ENCODE measurements around the gene OAT. TPM values are rescaled to one million over a fixed set of nuclear protein-coding genes. Genes with fewer than 3 reads are reported as not detected.

OAT gene
- total and polyA plus RNA-seq, 7 experiments from 2014 or later: 29.6 to 80.0 (median 44.6) TPM

- no peaks in the 10 kb centered on the region for H3K9me3 ChIP-seq (ENCODE audit: control insufficient read depth in 2 of 3, low read length in 3 of 3)
- H3K36me3 Mint-ChIP-seq: peaks cover 0 to 43% (median 26%) of the 10 kb centered on the region in 5 donors
- H3K27me3 Mint-ChIP-seq: no peaks in the 10 kb centered on the region
- no peak overlapping the region for H3K27ac Mint-ChIP-seq
- ChIA-PET POLR2A (interaction anchor here (0.6 kb wide), 1 partner anchor 12 kb away, joined by 3 read pairs; no protein-coding TSS in a partner anchor), CTCF (no interaction called here)
- H3K27me3 ChIP-seq (ENCODE audit: control insufficient read depth in 2 of 2, insufficient read depth in 2 of 2, low read length in 2 of 2): no peaks in the 10 kb centered on the region
- H3K36me3 ChIP-seq (ENCODE audit: control insufficient read depth in 2 of 3, insufficient read depth in 3 of 3, low read length in 3 of 3): peaks cover 0 to 16% (median under 1%) of the 10 kb centered on the region in 3 experiments
- no peak for ATAC-seq
- H3K27ac ChIP-seq (ENCODE audit: low read depth, low read length): no peak overlapping the region
- no peak overlapping the region for H3K4me3 ChIP-seq (ENCODE audit: low read length)
- no peaks in the 10 kb centered on the region for H3K9me3 Mint-ChIP-seq
- no peak for DNase-seq
- intact Hi-C loops (cut with micrococcal nuclease): loop anchor here (10.0 kb wide), 2 partner anchors 235 to 335 kb away; partner anchors contain the start of gene FAM53B (in 1 of the 2)
- H3K4me3 Mint-ChIP-seq: no peak overlapping the region
- peaks cover 0 to 14% (median 10%) of the 10 kb centered on the region in 7 donors for H3K4me1 Mint-ChIP-seq
- H3K4me1 ChIP-seq (ENCODE audit: control insufficient read depth in 2 of 2, insufficient read depth in 2 of 2, low read length in 2 of 2): peaks cover 0 to 5% of the 10 kb centered on the region in 2 donors
Observed at GRCh38 chr10:124409696-124410095, 9.0 kb downstream of the OAT start.

DNA sequence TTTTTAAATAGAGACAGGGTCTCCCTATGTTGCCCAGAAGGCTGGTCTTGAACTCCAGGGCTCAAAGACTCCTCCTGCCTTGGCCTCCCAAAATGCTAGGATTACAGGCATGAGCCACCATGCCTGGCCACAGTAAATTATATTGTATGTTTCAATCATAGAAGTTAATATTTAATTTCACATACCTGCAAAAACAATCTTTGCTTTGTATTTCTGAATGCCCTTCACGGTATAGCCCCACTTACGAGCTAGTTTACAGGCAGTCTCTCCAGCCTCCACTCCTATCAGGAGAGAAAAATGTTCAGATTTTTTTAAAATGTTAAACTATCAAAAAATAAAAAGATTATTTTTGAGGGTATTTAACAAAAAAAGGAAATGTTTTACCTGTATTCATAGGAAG is 10.4 kb downstream of the OAT start:
- no peaks in the 10 kb centered on the region for H3K27me3 ChIP-seq (ENCODE audit: control insufficient read depth in 2 of 2, insufficient read depth in 2 of 2, low read length in 2 of 2)
- no peak for ATAC-seq
- H3K4me1 ChIP-seq (ENCODE audit: control insufficient read depth in 2 of 2, insufficient read depth in 2 of 2, low read length in 2 of 2): peaks cover 0 to 7% of the 10 kb centered on the region in 2 donors
- peaks cover 0 to 21% (median 4%) of the 10 kb centered on the region in 3 experiments for H3K36me3 ChIP-seq (ENCODE audit: control insufficient read depth in 2 of 3, insufficient read depth in 3 of 3, low read length in 3 of 3)
- H3K4me3 ChIP-seq (ENCODE audit: low read length): no peak overlapping the region
- Mint-ChIP-seq H3K4me3 (no peak overlapping the region), H3K27me3 (no peaks in the 10 kb centered on the region), H3K27ac (no peak overlapping the region), H3K36me3 (peaks cover 5 to 43% (median 31%) of the 10 kb centered on the region in 5 donors), H3K9me3 (no peaks in the 10 kb centered on the region), H3K4me1 (peaks cover 6 to 18% (median 12%) of the 10 kb centered on the region in 7 donors)
- CTCF ChIA-PET: interaction anchor here (0.7 kb wide), 2 partner anchors 16 to 19 kb away, joined by 3 read pairs; no protein-coding TSS in a partner anchor
- DNase-seq: no peak
- no peaks in the 10 kb centered on the region for H3K9me3 ChIP-seq (ENCODE audit: control insufficient read depth in 2 of 3, low read length in 3 of 3)
- POLR2A ChIA-PET: no interaction called here
- H3K27ac ChIP-seq (ENCODE audit: low read depth, low read length): no peak overlapping the region
- intact Hi-C loops (cut with micrococcal nuclease): no loop called here

DNA sequence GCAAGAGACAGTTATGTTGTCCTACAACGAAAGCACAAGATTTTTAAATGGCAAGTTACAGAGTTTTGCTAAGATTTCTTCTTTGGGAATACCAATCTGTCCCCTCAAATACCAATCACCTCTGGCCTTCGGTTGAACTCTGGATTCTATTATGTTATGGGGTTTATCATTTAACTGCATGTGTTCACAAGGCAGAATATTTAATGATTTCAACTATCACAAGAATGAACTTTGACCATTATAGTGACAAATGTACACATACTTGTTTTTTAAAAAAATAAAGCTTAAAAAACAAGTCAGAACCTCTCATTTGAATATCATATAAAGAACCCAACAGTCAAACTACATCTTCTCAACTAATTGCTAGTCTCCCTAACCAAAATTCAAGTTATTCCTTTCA is 11.3 kb downstream of the OAT start:
- Histone ChIP-seq H3K27ac (ENCODE audit: low read depth, low read length) (no peak overlapping the region), H3K4me3 (ENCODE audit: low read length) (no peak overlapping the region), H3K36me3 (ENCODE audit: control insufficient read depth in 2 of 3, insufficient read depth in 3 of 3, low read length in 3 of 3) (peaks cover 0 to 25% (median 4%) of the 10 kb centered on the region in 3 experiments), H3K27me3 (ENCODE audit: control insufficient read depth in 2 of 2, insufficient read depth in 2 of 2, low read length in 2 of 2) (no peaks in the 10 kb centered on the region), H3K4me1 (ENCODE audit: control insufficient read depth in 2 of 2, insufficient read depth in 2 of 2, low read length in 2 of 2) (peaks cover 0 to 10% of the 10 kb centered on the region in 2 donors), H3K9me3 (ENCODE audit: control insufficient read depth in 2 of 3, low read length in 3 of 3) (no peaks in the 10 kb centered on the region)
- ChIA-PET CTCF (no interaction called here), POLR2A (no interaction called here)
- peaks cover 5 to 47% (median 35%) of the 10 kb centered on the region in 5 donors for H3K36me3 Mint-ChIP-seq
- DNase-seq (no peak), ATAC-seq (no peak)
- H3K4me3 Mint-ChIP-seq: no peak overlapping the region
- no peaks in the 10 kb centered on the region for H3K27me3 Mint-ChIP-seq
- H3K27ac Mint-ChIP-seq: peak overlapping the region in 1 of 9 donors; percentile 28
- H3K9me3 Mint-ChIP-seq: no peaks in the 10 kb centered on the region
- H3K4me1 Mint-ChIP-seq: peaks cover 10 to 23% (median 13%) of the 10 kb centered on the region in 7 donors
- intact Hi-C loops (cut with micrococcal nuclease): no loop called here

GRCh38 chr10:124403548-124403947 is 15.2 kb downstream of the OAT start:
- H3K36me3 ChIP-seq (ENCODE audit: control insufficient read depth in 2 of 3, insufficient read depth in 3 of 3, low read length in 3 of 3): peaks cover 0 to 47% (median 4%) of the 10 kb centered on the region in 3 experiments
- DNase-seq: peak in 7 of 9 donors; percentile 49 to 74 (median 67)
- Mint-ChIP-seq H3K27ac (peak overlapping the region; percentile 28 to 95 (median 75)), H3K4me1 (peaks cover 8 to 11% (median 10%) of the 10 kb centered on the region in 7 donors), H3K36me3 (peaks cover 10 to 46% (median 29%) of the 10 kb centered on the region in 5 donors), H3K9me3 (no peaks in the 10 kb centered on the region), H3K4me3 (peak overlapping the region in 1 of 10 donors; percentile 38), H3K27me3 (no peaks in the 10 kb centered on the region)
- no peak overlapping the region for H3K4me3 ChIP-seq (ENCODE audit: low read length)
- peak; percentile 100 for ATAC-seq
- POLR2A ChIA-PET: interaction anchor here (0.6 to 1.2 kb wide), 4 partner anchors 12 to 59 kb away, joined by 3 to 4 read pairs (median 4); partner anchors contain the start of gene LHPP
- CTCF ChIA-PET: interaction anchor here (0.5 to 1.4 kb wide), 11 partner anchors 10 to 486 kb away, joined by 3 to 6 read pairs (median 3); no protein-coding TSS in a partner anchor
- intact Hi-C loops (cut with micrococcal nuclease): loop anchor here (1.0 to 5.0 kb wide), 5 partner anchors 14 to 821 kb away; partner anchors contain the start of genes OAT (in 2 of the 2) and FAM53B (in 1 of the 2)
- H3K4me1 ChIP-seq (ENCODE audit: control insufficient read depth in 2 of 2, insufficient read depth in 2 of 2, low read length in 2 of 2): peaks cover 0 to 10% of the 10 kb centered on the region in 2 donors
- H3K27ac ChIP-seq (ENCODE audit: low read depth, low read length): no peak overlapping the region
- no peaks in the 10 kb centered on the region for H3K9me3 ChIP-seq (ENCODE audit: control insufficient read depth in 2 of 3, low read length in 3 of 3)
- H3K27me3 ChIP-seq (ENCODE audit: control insufficient read depth in 2 of 2, insufficient read depth in 2 of 2, low read length in 2 of 2): no peaks in the 10 kb centered on the region

- Mint-ChIP-seq H3K36me3 (peaks cover 10 to 39% (median 26%) of the 10 kb centered on the region in 5 donors), H3K27me3 (no peaks in the 10 kb centered on the region), H3K4me3 (no peak overlapping the region), H3K27ac (no peak overlapping the region), H3K4me1 (peaks cover 8 to 11% (median 10%) of the 10 kb centered on the region in 7 donors), H3K9me3 (no peaks in the 10 kb centered on the region)
- no peak for ATAC-seq
- ChIA-PET CTCF (interaction anchor here (0.6 to 2.2 kb wide), 3 partner anchors 13 to 72 kb away, joined by 4 to 8 read pairs (median 5); no protein-coding TSS in a partner anchor), POLR2A (interaction anchor here (0.6 kb wide), 1 partner anchor 14 kb away, joined by 3 read pairs; no protein-coding TSS in a partner anchor)
- Histone ChIP-seq H3K4me1 (ENCODE audit: control insufficient read depth in 2 of 2, insufficient read depth in 2 of 2, low read length in 2 of 2) (peaks cover 0 to 10% of the 10 kb centered on the region in 2 donors), H3K36me3 (ENCODE audit: control insufficient read depth in 2 of 3, insufficient read depth in 3 of 3, low read length in 3 of 3) (peaks cover 0 to 42% (median 4%) of the 10 kb centered on the region in 3 experiments), H3K9me3 (ENCODE audit: control insufficient read depth in 2 of 3, low read length in 3 of 3) (no peaks in the 10 kb centered on the region), H3K27me3 (ENCODE audit: control insufficient read depth in 2 of 2, insufficient read depth in 2 of 2, low read length in 2 of 2) (no peaks in the 10 kb centered on the region), H3K27ac (ENCODE audit: low read depth, low read length) (no peak overlapping the region), H3K4me3 (ENCODE audit: low read length) (no peak overlapping the region)
- intact Hi-C loops (cut with micrococcal nuclease): loop anchor here in 1 of 2 donors (5.0 kb wide), 2 partner anchors 340 to 820 kb away; partner anchors contain the start of gene FAM53B
- no peak for DNase-seq
Observed at GRCh38 chr10:124402273-124402672, 16.4 kb downstream of the OAT start.

DNA sequence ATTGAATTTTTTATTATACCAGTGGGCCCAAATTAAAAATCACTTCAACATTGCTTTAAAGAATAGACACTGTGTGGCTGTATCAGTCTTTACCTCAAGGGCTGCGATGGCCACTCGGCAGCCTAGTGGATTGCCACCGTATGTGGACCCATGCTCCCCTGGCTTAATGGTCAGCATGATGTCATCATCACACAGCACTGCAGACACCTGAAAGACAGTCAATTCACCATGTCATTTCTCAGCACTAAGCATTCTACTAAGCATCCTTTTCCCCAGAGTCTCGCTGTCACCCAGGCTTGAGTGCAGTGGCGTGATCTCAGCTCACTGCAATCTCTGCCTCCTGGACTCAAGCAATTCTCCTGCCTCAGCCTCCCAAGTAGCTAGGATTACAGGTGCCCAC is 17.1 kb downstream of the OAT start:
- Mint-ChIP-seq H3K9me3 (no peaks in the 10 kb centered on the region), H3K36me3 (peaks cover 10 to 37% (median 21%) of the 10 kb centered on the region in 5 donors), H3K4me3 (no peak overlapping the region), H3K27ac (peak overlapping the region in 1 of 9 donors; percentile 46), H3K4me1 (peaks cover 8 to 11% (median 10%) of the 10 kb centered on the region in 7 donors), H3K27me3 (no peaks in the 10 kb centered on the region)
- Histone ChIP-seq H3K4me1 (ENCODE audit: control insufficient read depth in 2 of 2, insufficient read depth in 2 of 2, low read length in 2 of 2) (peaks cover 0 to 10% of the 10 kb centered on the region in 2 donors), H3K4me3 (ENCODE audit: low read length) (no peak overlapping the region), H3K27me3 (ENCODE audit: control insufficient read depth in 2 of 2, insufficient read depth in 2 of 2, low read length in 2 of 2) (no peaks in the 10 kb centered on the region), H3K27ac (ENCODE audit: low read depth, low read length) (no peak overlapping the region), H3K9me3 (ENCODE audit: control insufficient read depth in 2 of 3, low read length in 3 of 3) (no peaks in the 10 kb centered on the region), H3K36me3 (ENCODE audit: control insufficient read depth in 2 of 3, insufficient read depth in 3 of 3, low read length in 3 of 3) (peaks cover 0 to 42% (median 4%) of the 10 kb centered on the region in 3 experiments)
- ATAC-seq (no peak), DNase-seq (no peak)
- intact Hi-C loops (cut with micrococcal nuclease): loop anchor here in 1 of 2 donors (5.0 kb wide), 2 partner anchors 341 to 819 kb away; partner anchors contain the start of gene FAM53B
- ChIA-PET POLR2A (interaction anchor here (0.6 kb wide), 1 partner anchor 15 kb away, joined by 3 read pairs; no protein-coding TSS in a partner anchor), CTCF (interaction anchor here (0.6 to 2.2 kb wide), 3 partner anchors 12 to 73 kb away, joined by 4 to 8 read pairs (median 5); no protein-coding TSS in a partner anchor)

Data from naive thymus-derived CD4-positive, alpha-beta T cell (primary cell).